HG02588 (cell line): ENCODE data around the gene COL9A3.

Experiments used
- ATAC-seq: cut with Tn5 transposase; IDR thresholded peaks from one replicate; pipeline ENCODE4 v1.9.1; 2021; ENCODE audit warnings: mild to moderate bottlenecking, moderate library complexity; ENCODE audit not compliant: unreplicated experiment

The COL9A3 gene

DNA sequence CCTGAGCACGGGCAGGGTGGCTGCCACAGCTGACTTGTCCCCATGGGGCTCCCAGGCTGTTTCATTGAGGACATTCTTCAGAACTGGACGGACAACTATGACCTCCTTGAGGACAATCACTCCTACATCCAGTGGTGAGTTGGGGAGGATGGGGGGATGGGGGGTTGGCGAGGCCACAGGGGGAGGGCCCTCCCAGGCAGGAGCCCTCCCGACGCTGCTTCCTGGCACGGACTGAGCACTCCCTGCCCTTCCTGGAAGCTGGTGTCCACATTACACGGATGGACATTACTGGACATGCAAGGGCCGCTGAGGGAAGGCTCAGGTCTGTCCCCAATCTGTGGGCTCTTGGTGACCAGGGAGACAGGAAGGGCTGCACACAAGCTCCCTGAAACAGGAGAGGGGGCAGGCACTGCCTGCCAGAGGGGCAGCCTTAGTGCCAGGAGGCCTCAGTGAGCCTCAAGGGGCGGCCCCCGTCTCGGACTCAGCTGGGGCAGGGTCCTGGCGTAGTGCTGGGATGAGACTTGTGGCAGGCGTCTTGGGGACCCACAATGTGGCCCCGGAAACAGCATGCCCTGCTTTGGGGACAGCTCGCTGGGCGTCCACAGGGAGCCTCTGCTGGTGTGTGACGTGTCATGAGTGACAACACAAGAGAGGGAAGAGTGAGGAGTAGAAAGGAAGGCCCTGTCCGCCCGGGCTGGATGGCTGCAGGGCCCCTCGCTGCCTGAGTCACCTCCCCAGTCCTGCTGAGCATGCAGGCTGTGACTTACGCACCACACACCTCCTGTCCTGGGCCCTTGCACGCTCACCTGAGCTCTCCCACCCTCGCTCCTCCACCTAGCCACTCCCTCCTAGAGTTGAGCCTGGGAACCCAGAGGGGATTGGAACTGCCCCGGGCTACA, 7.1 kb upstream of the COL9A3 start:
- no peak for ATAC-seq

DNA sequence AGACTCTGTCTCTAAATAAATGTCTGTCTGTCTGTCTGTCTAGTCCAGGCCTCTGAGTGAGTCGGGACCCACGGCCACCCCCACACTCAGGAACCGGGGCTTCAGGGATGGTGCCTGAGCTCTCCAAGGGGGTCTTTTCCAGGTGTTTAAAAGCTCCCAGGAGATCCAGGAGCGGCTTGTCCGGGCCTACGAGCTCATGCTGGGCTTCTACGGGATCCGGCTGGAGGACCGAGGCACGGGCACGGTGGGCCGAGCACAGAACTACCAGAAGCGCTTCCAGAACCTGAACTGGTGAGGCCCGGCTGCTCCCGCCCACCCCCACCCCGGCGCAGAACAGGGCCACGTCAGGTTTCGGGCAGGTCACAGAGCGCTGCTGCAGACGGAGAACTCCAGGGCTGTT, 5.5 kb upstream of the COL9A3 start:
- no peak for ATAC-seq

DNA sequence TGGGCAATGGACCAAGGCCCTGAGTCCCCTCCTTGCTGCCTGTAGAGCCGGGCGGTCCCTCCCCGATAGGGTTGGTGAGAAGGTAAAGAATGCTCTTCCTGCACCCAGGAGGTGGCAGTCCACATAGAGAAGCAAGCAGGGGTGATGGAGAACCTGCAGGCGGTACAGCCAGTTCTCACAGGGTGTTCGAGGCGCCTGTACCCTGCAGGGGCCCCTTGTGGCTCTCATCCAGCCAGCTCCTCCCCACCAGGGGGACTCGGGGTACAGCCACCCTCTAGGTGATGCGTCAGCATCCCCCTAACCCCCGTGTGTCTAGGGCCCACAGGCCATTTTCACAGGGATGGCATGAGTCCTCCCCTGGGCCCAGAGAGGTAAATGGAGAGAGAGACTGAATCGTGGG, 5.1 kb upstream of the COL9A3 start:
- ATAC-seq = no peak

DNA sequence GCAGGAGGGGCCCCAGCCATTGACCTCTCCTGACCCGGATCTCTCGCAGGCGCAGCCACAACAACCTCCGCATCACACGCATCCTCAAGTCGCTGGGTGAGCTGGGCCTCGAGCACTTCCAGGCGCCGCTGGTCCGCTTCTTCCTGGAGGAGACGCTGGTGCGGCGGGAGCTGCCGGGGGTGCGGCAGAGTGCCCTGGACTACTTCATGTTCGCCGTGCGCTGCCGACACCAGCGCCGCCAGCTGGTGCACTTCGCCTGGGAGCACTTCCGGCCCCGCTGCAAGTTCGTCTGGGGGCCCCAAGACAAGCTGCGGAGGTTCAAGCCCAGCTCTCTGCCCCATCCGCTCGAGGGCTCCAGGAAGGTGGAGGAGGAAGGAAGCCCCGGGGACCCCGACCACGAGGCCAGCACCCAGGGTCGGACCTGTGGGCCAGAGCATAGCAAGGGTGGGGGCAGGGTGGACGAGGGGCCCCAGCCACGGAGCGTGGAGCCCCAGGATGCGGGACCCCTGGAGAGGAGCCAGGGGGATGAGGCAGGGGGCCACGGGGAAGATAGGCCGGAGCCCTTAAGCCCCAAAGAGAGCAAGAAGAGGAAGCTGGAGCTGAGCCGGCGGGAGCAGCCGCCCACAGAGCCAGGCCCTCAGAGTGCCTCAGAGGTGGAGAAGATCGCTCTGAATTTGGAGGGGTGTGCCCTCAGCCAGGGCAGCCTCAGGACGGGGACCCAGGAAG, 4.5 kb upstream of the COL9A3 start:
- no peak for ATAC-seq

DNA sequence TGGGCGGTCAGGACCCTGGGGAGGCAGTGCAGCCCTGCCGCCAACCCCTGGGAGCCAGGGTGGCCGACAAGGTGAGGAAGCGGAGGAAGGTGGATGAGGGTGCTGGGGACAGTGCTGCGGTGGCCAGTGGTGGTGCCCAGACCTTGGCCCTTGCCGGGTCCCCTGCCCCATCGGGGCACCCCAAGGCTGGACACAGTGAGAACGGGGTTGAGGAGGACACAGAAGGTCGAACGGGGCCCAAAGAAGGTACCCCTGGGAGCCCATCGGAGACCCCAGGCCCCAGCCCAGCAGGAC, 4.0 kb upstream of the COL9A3 start:
- no peak for ATAC-seq

DNA sequence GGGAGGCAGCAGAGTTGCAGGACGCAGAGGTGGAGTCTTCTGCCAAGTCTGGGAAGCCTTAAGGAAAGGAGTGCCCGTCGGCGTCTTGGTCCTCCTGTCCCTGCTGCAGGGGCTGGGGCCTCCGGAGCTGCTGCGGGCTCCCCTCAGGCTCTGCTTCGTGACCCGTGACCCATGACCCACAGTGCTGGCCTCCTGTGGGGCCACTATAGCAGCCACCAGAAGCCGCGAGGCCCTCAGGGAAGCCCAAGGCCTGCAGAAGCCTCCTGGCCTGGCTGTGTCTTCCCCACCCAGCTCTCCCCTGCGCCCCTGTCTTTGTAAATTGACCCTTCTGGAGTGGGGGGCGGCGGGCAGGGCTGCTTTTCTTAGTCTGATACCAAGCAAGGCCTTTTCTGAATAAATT, 3.3 kb upstream of the COL9A3 start:
- ATAC-seq = no peak

DNA sequence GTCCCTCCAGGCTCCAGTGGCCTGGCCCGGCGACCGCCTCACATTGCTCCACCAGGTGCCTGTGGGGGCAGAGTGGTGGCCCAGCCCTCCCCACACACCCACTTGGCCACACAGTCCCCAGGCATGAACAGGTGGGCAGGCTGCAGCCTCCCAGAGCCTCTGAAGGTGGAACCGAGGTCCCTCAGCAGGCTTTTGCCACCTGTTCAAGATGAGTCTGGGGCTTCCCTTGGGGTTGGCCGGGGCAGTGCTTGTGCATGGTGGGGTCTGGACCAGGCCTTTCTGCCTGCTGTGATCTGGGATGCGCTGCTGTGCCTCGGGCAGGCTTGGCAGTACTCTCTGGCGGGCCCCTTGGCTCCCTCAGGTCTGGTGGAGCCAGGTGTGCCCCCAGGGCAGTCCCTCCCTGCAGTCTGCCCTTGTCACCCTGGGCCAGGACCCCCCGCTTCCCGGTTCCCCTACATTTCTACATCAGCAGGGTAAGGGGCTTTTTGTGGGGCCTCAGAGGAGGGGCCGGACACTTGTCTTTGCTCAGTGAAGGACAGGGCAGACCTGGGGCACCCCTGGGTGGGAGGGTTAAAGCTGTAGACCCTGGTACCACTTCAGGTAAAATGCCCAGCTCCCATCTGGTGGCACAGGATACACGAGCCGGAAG, 2.7 kb upstream of the COL9A3 start:
- ATAC-seq = no peak

DNA sequence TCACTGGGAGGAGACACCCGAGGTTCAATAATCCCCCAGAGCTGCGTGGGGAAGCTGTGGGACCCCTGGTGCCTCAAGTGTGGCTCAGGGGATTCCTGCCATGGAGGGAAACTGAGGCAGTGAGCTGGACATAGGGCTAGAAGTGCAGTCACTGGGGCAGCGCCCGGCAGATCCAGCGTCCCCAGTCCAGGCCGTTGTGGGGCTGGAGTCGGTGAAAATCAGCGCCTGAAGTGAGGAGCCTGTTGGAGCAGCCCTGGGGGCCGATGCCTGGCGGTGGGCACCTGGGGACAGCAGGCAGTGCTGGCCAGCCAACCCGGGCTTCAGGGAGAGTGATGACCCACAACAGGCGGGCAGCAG, 2.2 kb upstream of the COL9A3 start:
- ATAC-seq = no peak

DNA sequence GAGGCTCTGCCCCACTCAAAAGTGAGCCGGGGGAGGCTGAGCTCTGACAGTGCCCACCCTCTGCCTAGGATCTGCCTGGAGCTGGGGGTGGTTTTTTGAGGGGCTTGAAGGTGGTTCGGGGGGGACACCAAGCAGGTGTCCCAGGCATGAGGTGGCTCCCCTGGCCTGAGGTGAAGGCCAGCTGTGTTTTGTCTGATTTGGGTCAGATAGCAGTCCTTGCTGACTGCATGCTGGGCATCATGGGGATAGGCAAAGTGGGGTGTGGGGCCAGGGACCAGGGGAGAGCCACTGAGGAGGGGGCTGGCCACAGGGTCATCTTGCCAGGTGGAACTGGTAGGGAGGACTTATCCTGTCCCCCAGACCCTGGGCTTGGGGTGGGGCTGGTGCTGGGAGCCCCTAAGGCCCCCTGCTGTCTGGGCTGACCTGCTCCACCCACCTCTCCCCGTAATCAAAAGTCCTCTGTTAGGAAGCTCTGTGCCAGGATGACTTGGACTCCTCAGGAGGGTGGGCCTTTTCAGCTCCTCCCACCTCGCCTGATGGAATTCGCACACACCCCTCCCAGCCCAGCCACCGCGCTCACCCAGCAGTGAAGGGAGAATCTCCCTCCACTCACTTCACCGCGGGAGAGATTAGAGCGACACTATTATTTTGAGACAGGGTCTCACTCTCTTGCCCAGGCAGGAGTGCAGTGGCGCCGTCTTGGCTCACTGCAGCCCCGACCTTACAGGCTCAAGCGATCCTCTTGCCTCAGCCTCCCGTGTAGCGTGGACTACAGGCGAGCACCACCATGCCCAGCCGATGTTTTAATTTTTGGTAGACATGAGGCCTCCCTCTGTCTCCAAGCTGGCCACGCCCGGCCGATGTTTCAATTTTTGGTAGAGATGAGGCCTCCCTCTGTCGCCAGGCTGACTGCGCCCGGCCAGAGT, 1.5 kb upstream of the COL9A3 start:
- ATAC-seq = no peak

DNA sequence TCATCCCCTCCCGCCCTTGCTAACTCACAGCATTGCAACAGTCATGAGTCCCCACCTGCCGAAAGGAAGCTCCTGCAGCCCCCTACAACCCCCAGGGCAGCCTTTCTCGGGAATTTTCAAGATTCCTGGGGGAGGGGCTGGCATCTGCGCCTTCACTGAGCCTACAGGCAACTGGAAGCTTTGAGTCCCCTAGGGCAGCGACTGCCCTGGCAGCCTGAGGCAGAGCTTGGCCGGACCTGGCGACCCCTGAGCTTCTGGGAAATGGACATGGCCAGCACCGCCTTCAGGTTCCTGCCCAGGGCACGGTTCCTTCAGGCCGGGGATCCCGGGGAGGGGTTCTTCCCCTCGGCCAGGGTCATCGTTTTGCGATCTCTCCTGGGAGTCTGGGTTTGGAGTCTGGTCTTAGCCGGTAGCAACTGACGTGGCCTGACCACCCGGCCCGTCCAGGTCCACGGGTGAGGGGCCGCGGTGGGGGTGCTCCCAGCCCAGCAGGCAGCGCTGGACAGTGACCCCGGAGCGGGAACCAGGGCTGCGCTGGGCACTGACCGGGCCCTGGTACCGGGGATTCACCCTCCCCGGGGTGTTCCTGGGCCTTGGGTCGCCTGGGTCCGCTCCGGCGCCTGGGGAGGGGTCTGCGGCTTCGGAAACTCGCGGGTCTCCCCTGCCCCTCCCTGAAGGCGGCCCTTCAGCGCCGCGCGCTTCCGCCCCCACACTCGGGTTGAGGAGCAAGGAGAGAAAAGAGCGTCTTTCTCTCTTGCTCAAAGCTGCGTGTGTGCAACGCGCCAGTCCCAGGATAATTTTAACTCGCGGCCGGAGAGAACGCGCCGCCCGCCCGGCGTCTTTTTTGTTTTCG, 593 bp upstream of the COL9A3 start:
- no peak for ATAC-seq

DNA sequence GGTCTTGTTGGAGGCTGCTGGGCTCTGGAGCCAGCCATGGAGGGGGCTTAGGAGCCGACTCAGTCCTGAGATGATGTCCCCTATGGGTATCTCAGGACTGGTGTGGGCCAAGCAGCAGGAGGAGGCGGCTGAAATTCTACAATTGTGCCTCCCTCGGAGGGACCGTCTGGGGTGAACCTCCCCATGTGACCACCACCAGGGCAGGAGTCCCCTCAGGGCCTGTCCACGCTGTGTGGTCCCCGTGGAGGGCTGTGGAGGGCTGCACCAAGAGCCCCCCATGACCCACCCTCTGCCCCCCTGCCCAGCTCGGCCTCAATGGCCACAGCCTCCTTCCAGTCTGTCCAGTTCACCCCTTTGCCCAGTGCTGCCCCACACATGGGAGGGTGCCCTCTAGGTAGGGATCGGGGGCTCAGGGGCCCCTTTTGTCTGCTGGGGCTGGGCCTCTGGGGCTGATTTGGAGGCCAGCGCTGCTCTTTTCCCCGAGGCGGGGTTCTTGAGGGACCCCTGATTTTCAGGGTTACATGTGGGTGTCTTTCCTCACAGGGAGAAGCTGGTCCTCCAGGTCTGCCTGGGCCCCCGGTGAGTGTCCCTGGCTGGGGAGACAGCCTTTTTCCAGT, 1.2 kb downstream of the COL9A3 start:
- ATAC-seq = no peak

DNA sequence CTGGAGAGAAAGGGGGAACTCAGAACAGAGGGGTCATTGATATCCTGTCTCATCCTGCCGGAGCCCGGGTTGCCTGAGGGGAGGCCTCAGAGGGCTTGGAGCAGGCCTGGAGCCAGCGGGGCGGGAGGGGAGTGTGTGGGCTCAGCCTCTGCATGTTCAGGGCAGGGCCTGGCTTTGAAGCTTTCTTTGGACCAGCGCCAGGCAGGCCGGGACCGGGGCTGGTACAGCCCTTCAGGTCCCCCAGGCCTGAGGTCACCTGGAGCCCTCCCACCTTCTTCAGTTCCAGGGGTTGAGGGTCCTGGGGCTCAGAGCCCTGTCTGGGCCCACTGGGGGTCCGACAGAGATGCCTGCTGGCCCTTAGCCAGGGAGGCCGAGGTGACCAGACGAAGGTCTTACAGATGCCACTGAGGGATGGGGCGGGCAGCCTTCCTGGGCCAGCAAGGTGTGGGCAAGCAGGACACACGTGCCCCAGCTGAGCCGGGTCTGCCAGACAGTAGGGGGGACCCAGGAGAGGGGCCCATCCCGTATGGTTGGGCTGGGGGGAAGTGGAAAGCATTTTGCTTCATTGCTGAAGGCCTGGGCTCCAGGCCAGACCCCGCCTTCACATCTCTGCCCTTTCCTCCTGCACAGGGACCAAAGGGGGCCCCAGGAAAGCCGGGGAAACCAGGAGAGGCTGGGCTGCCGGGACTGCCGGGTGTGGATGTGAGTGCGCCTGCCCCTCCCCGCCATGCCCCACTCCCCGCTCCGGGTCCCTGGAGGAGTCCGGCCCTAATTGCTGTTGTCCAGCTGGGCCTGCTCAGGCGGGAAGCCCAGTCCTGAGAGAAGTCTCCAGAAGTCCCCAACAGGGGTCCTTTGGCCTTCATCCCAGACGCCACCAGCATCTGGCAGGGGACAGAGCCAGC, 2.0 kb downstream of the COL9A3 start:
- no peak for ATAC-seq

DNA sequence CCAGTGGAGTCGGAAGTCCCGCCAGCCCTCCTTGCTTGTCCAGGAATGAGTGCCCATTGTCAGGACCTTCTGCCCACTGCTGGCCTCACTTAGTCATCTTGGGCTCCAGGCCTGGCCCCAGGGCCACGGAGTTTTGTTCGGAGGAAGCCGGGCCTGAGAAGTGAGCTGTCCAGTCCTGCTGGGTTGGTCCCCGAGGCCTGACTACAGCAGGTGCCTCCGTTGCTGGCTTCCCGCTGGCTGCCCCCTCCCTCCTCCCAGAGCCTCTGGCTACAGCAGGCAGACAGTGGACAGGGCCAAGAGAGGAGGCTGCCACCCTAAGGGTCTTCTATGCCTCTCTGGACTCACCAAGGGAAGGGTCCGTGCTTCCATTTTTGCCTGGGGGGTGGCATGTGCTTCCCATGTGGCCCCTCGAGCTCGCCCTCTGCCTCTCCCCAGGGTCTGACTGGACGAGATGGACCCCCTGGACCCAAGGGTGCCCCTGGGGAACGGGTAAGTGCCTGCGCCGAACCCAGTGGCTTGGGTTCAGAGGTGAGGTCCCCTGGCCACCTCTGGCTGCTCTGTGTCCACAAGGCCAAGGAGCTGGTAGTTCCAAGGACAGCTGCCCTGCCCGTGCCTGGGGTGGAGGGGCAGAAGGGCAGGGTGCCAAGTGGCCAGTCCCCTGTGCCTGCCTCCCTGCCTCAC, 2.8 kb downstream of the COL9A3 start:
- ATAC-seq = no peak

DNA sequence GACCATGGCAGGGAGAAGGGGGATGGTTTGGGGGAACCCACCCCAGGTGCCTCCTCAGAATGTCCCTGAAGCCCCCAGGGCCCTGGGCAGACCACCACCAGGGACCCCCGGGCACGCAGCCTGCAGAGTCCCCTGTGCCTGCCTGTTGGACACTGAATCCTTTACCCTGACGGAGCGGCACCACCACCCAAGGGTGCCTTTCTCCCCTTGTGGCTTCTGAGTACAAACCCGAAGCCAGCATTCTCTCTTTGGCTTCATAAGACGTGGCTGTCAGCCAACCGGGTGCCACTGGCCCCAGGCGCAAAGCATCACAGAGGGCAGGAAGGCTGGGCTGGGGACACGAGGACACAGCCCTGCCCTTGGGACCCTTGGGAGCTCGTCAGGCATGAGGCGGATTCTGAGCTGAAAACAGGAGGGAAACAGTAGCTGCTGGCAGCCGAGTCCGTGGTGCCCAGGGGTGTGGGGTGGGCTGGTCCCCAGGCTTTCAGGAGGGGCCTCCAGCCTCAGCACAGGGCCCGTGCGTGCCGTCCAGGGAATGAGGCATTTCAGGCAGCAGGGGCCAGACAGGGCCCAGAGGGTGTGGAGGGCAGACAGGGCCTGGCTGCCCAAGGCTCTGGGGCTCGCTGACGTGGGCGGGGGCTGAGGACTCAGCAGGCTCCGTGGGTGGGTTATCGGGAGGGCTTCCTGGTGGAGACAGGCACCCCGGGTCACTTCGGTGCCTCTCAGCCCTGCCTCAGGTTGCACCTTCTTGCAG, 3.5 kb downstream of the COL9A3 start:
- ATAC-seq = no peak

DNA sequence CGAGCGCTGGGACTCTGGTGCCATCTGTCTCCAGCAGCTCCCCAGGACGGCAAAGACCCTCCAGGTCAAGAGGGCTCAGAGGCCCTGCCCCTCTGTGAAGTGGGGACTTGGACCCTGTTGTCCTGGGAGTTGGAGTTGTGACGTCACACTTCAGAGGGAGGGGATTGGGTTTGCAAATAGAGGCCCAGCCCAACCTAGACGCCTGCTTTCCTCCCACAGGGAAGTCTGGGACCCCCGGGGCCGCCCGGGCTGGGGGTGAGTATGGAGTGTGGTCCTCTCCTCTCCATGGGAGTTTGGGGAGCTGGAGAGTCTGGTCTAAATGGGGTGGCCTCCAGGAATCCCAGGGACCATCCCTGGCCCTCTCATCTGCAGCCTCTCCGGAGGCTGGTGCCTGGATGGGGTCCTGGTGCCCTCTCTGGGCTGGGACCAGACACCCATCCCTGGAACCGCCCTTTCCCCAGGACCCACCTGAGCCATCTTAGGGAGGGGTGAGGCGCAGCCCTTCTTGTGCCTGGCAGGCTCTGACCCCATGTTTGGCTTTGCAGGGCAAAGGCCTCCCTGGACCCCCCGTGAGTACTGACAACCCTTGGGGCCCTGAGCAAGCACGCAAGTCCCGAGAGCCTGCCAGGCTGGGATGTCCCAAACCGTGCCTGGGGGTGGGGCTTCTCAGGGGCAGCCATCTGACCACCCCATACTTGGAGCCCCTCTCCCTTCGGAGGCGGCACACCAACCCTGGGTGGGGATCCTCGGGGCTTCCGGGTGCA, 4.3 kb downstream of the COL9A3 start:
- ATAC-seq = no peak

DNA sequence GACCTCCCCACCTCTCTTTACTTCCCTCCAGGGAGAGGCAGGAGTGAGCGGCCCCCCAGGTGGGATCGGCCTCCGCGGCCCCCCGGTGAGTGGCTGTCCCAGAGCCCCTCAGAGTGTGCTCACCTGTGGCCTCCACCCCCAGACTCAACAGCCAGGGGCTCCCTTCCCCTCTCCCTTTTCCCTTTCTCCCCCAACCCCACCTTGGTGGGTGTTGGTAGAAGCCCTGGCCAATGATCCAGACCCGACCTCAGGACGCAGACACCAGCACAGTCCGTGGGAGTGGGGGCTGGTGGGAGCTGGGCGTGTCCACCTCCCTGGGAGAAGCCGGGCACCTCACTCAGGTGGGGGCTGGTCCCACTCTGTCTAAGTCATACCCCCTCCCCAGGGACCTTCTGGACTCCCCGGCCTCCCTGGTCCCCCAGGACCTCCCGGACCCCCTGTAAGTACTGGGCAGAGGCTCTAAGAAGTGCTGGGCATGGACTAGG, 4.9 kb downstream of the COL9A3 start:
- ATAC-seq = no peak
